ENCODE data around the gene GRIP1.
"Not testable (repeated sequence)": the region's sequence is repeated elsewhere in the genome, so short reads cannot be mapped to it uniquely, and the experiment has no call there.

The GRIP1 gene

GRCh38 chr12:66516133-66516532, 162.7 kb downstream of the GRIP1 start:
- no peak for DNase-seq

GRCh38 chr12:66514581-66514980, 164.3 kb downstream of the GRIP1 start:
- no peak for DNase-seq

GRCh38 chr12:66508025-66508424, 170.9 kb downstream of the GRIP1 start:
- DNase-seq = no peak

DNA sequence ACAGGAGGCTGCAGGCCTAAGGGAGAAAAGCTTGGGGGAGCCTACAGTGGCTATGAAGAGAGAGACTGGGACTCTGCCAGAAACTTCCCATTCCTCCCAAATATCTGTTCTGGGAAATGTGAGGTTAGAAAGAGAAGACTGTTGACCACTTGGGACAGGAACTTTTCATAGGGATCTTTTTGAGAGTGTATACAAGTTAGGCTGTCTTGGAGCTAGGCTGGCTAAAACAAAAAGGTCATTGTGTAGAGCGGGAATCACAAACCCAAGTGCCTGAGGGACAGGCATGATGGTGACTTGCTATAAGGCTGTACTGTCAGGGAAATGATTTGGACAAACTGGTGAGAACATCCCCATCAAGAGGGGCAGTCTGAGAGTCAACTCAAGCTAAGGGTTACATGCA, 175.1 kb downstream of the GRIP1 start:
- no peak for DNase-seq

GRCh38 chr12:66502911-66503310, 176.0 kb downstream of the GRIP1 start:
- no peak for DNase-seq

DNA sequence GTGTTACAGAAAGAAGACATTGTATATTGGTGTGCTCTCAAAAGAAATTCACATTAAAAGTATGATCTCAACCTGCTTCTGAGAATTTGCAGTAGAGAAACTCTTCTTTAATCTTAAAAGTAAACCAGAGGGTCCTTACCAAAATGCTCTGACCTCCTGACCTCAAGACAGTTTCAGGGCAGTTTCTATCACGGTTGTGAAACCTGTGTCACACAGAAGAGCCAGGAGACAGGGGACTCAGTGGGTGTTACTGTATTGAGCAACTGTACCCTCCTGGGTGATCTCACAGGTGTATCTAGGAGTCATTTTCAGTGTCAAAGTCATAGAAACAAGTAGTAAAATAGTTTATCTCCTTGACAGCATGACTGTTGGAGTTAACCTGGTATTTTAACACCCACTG, 178.0 kb downstream of the GRIP1 start:
- DNase-seq = no peak

DNA sequence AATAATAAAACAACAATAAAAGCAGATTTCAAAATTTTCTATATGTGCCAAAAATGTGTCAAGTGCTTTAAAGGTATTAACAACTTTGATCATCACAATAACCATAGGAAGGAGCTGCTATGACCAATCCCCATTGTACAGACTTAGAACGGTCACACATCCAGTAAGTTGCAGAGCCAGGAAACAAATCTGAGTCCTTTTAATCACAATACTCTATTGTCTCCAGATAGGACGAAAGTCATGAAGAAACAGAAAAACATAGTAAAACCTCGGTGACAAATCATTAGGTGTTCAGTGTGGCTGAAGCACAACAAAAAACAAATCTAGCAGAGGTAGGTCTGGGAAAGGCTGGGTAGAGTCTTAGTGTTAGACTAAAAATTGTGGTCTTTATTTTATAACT, 178.8 kb downstream of the GRIP1 start:
- DNase-seq = no peak

DNA sequence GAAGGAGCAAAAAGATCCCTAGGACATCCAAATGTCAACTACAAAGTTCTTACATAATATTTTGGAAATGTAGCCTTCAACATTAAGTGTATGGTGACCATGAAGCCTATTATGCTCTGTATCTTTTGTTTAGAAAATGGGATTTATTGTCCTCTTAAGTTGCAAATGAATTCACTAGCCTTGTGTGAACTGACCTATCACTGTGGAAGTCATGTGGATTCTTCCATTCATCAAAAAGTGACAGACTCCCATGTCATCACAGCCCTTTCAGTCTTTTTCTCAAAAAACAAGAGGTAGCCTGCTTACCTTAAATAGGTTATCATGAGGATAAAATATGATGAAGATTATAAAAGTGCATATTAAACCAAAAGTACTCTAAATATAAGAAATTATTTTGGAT, 179.9 kb downstream of the GRIP1 start:
- DNase-seq = no peak

DNA sequence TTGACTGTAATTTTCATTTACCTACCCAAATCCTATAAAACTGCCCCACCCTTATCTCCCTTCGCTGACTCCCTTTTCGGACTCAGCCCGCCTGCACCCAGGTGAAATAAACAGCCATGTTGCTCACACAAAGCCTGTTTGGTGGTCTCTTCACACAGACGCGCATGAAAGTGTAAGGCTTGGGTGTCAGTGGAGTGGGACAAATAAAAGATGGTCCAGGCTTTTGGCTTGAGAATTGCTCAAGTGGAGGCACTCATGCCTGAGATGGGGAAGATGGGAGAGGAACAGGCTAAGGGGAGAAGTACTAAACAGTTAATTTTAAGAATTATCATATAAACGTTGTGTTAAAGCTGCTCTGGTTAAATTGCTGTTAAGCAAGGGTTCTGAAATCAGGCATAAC, 180.8 kb downstream of the GRIP1 start:
- DNase-seq = not testable (repeated sequence)

- no peak for DNase-seq
These were observed 181.6 kb downstream of the GRIP1 start for GRCh38 chr12:66497008-66497897.

- DNase-seq = no peak
These were observed 182.3 kb downstream of the GRIP1 start for GRCh38 chr12:66496595-66496994.

DNA sequence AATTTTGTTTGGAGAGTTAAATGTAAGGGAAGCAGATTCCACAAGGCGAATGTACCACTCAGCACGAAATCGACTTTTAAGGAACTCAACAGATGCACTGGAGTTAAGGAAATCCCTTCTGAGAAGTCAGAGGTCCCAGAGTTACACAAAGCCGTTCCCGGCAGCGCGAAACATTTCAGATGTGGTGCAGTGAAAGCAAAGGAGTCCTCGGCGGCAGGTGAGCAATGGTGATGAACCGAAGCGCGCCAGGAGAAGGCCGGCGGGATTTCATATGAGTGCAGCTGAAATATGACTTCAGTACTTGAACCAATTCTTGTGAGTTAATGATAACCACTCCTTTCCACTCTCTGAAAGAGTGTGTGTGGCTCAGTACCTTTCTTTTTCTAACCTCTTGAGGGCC, 183.2 kb downstream of the GRIP1 start:
- DNase-seq = no peak

DNA sequence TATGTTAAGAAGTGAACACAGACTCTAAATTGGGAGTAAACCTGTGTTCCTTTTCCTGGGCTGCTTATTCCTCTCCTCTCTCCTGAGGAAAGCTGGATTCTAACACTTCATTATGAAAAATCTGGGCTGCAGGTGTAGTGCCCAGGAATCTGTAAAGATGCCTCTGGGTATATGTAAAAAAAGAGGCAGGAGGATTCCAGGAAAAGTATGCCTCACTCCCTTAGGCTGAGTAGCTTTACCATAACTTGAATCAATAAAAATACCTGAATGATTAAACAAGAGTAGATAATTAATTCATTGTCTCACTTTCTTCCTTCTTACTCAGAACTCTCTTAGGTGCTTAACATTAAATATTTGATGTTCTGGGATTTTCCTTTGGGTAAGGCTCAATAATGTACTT, 185.1 kb downstream of the GRIP1 start:
- no peak for DNase-seq

DNA sequence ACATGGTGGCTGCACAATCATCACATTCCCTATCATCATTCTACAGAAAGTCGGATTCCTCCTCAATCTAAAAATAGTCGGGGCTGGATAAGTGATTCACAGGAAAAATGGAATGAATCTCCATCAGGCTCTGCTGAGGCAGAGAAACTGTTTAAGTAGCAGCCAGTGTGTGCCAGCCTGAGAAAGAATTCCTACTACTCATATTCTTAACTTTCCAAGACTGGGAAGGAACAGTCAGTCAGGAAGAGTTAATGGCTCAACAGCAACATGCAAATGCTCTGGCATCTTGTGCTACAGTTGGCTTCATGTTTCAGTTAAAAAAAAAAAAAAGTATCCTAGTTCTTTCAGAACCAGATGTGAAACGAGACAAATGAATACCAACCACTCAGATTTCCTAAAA, 187.0 kb downstream of the GRIP1 start:
- DNase-seq = peak; percentile 10

GRCh38 chr12:66482351-66483203, 196.3 kb downstream of the GRIP1 start:
- no peak for DNase-seq

DNA sequence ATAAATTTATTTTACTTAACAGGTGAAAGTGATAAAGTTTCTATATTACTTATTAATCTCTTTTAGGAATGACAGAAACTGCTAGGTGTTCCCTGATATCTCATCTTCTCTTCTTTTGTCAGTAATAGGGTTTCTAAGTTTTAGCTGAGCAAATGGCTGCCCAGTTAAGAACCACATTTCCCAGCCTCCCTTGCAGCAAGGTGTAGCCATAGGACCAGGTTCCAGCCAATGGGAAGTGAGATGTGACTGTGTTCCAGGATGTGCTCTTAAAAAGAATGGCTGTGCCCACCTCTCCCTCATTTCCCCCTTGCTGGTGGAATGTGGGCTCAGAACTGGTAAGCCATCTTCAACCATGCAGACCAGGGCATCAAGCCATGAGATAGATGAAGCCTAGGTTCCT, 210.9 kb downstream of the GRIP1 start:
- DNase-seq = peak; percentile 29

DNA sequence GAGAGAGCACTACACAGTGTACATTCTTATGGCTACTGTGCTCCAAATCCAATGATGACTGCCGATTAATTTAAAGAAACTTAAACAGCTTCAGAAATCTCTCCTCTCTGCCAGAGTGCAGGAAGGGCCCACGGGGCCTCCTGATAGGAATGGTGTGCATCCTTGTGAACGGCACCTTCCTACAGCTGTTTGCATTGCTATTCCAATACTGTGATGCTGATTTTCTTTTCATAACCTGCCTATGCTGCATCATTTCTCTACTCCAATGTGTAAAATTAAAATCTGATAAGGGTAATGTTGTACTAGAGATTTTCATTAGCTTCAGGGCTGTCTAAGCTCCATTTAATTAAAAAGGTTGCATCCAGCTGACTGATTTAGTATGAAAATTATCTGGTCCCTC, 217.5 kb downstream of the GRIP1 start:
- no peak for DNase-seq

GRCh38 chr12:66459944-66460482, 218.9 kb downstream of the GRIP1 start:
- no peak for DNase-seq

- no peak for DNase-seq
These were observed 222.3 kb downstream of the GRIP1 start for GRCh38 chr12:66456612-66457011.

GRCh38 chr12:66453844-66454243, 225.0 kb downstream of the GRIP1 start:
- no peak for DNase-seq

DNA sequence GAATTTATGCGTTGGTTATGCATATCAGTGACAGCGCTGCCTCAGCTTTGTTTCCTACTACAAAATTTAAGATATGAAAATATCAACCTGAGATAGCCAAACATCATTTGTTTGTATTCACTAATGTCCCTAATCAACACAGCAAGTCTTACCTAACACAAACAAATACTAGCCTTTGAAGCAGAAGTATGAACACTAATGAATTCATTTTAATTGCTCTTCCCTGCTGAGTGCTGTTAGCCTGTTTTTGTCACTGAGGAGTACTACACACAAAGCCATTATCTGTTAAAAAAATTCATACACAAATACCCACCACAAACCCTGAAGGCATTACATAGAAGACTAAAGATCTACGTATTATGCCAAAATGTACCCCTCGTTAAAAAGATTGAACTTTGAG, 225.8 kb downstream of the GRIP1 start:
- no peak for DNase-seq

- peak; percentile 32 for DNase-seq
These were observed 229.3 kb downstream of the GRIP1 start for GRCh38 chr12:66449531-66449930.

- DNase-seq = no peak
These were observed 231.2 kb downstream of the GRIP1 start for GRCh38 chr12:66447643-66448042.

- no peak for DNase-seq
These were observed 232.6 kb downstream of the GRIP1 start for GRCh38 chr12:66446276-66446675.
